ENCODE results near the gene ADCY9. TPM values are rescaled to one million over a fixed set of nuclear protein-coding genes. Genes with fewer than 3 reads are reported as not detected.

The ADCY9 gene
- total RNA-seq, 1 experiment from 2014 or later: 9.8 TPM

DNA sequence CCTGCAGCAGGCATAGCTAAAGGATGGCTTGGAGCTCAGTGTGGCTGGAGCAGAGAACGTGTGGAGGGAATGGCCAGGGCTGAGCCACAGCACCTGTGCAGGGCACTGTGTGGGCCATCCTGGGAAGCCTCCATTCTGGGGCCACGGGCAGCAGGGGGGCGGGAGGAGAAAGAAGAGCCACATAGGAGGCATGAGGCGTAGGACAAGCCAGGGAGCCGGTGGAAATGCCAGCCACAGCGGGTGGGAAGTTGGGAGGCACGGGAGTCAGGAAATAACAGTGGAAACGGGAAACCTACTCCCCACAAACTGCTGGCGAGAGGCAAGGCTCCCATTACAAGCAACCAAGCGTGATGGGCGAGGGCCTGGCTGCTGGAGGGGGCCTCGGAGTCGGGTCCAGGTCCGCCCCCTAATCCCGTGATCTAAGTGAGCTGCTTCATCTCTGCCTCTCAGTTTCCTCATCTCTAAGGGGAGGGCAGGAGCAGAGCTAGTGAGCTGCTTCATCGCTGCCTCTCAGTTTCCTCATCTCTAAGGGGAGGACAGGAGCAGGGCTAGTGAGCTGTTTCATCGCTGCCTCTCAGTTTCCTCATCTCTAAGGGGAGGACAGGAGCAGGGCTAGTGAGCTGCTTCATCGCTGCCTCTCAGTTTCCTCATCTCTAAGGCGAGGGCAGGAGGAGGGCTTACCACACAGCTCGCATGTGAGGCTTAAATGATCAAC lies 104.9 kb downstream of the ADCY9 start:
- no TSS peak for BruUV-seq (replicated peaks)
- Histone ChIP-seq H3K36me3 (ENCODE audit: control insufficient read depth in 1 of 2, insufficient read depth in 2 of 2, low read length in 2 of 2) (no peaks in the 10 kb centered on the region), H2AFZ (ENCODE audit: low read depth, low read length, poor library complexity, severe bottlenecking) (no peak overlapping the region), H3K9me2 (ENCODE audit: insufficient read depth) (no peaks in the 10 kb centered on the region), H3K9ac (ENCODE audit: low read length) (no peak overlapping the region), H3K4me3 (replicated peaks in 1 of 2; ENCODE audit: low read depth in 1 of 2, low read length in 2 of 2) (no peak overlapping the region), H3K79me2 (ENCODE audit: insufficient read depth, low read length) (no peaks in the 10 kb centered on the region), H3K9me3 (ENCODE audit: control insufficient read depth in 1 of 2, insufficient read depth in 1 of 2, low read depth in 1 of 2, low read length in 2 of 2) (no peaks in the 10 kb centered on the region), H4K20me1 (ENCODE audit: insufficient read depth) (no peaks in the 10 kb centered on the region), H3K4me1 (ENCODE audit: control insufficient read depth in 1 of 2, insufficient read depth in 2 of 2, low read length in 2 of 2) (peaks cover 11 to 18% of the 10 kb centered on the region in 2 experiments), H3K27ac (ENCODE audit: low read depth, low read length) (no peak overlapping the region), H3K4me2 (ENCODE audit: low read length) (no peak overlapping the region), H3K27me3 (ENCODE audit: insufficient read depth, low read length) (no peaks in the 10 kb centered on the region)
- POLR2A ChIA-PET: no interaction called here
- CTCF ChIA-PET: no interaction called here
- ATAC-seq: no peak
- TF ChIP-seq ZNF274 (IDR thresholded peaks at IDR 0.05; ENCODE audit: low read depth, low read length) (no peak), POLR2A (IDR thresholded peaks at IDR 0.05; ENCODE audit: borderline replicate concordance, extremely low read depth, insufficient read depth, insufficient read length) (no peak), EZH2 (IDR thresholded peaks at IDR 0.05) (no peak), JUND (IDR thresholded peaks at IDR 0.05) (no peak), TCF7L2 (IDR thresholded peaks at IDR 0.05; ENCODE audit: borderline replicate concordance, extremely low read depth, insufficient read depth, insufficient read length) (no peak), FOSL1 (IDR thresholded peaks at IDR 0.05; ENCODE audit: low read depth) (no peak), YY1 (IDR thresholded peaks at IDR 0.05; ENCODE audit: extremely low read depth, insufficient replicate concordance, low read depth, low read length) (no peak), CEBPB (IDR thresholded peaks at IDR 0.05; ENCODE audit: low read depth) (no peak), EZH2phosphoT487 (IDR thresholded peaks at IDR 0.05; ENCODE audit: borderline replicate concordance) (no peak), SIN3A (IDR thresholded peaks at IDR 0.05; ENCODE audit: low read depth) (no peak), ELF1 (IDR thresholded peaks at IDR 0.05; ENCODE audit: borderline replicate concordance, low read depth) (no peak), SRF (IDR thresholded peaks at IDR 0.05; ENCODE audit: low read depth) (no peak), SP1 (IDR thresholded peaks at IDR 0.05; ENCODE audit: low read depth) (no peak), CBX3 (IDR thresholded peaks at IDR 0.05; ENCODE audit: low read depth) (no peak), POLR2AphosphoS5 (IDR thresholded peaks at IDR 0.05; ENCODE audit: low read depth, low read length) (no peak), RAD21 (IDR thresholded peaks at IDR 0.05; ENCODE audit: low read depth) (no peak)
- TF ChIP-seq, protein P1, sequence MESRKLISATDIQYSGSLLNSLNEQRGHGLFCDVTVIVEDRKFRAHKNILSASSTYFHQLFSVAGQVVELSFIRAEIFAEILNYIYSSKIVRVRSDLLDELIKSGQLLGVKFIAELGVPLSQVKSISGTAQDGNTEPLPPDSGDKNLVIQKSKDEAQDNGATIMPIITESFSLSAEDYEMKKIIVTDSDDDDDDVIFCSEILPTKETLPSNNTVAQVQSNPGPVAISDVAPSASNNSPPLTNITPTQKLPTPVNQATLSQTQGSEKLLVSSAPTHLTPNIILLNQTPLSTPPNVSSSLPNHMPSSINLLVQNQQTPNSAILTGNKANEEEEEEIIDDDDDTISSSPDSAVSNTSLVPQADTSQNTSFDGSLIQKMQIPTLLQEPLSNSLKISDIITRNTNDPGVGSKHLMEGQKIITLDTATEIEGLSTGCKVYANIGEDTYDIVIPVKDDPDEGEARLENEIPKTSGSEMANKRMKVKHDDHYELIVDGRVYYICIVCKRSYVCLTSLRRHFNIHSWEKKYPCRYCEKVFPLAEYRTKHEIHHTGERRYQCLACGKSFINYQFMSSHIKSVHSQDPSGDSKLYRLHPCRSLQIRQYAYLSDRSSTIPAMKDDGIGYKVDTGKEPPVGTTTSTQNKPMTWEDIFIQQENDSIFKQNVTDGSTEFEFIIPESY (IDR thresholded peaks at IDR 0.05; ENCODE audit: extremely low read depth, insufficient replicate concordance, low read length): no peak
- TF ChIP-seq, protein P2, sequence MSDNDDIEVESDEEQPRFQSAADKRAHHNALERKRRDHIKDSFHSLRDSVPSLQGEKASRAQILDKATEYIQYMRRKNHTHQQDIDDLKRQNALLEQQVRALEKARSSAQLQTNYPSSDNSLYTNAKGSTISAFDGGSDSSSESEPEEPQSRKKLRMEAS (IDR thresholded peaks at IDR 0.05): no peak
- TF ChIP-seq, protein P3, sequence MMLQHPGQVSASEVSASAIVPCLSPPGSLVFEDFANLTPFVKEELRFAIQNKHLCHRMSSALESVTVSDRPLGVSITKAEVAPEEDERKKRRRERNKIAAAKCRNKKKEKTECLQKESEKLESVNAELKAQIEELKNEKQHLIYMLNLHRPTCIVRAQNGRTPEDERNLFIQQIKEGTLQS (IDR thresholded peaks at IDR 0.05): no peak
- RAD21 ChIA-PET (ENCODE audit: low non-redundant PET in 1 of 2, low total read pairs in 2 of 2, uncharacterized antibody in 2 of 2, unreplicated experiment in 2 of 2): no interaction called here
- no peak for DNase-seq (ENCODE audit: low read depth, low spot score)
- intact Hi-C loops (cut with micrococcal nuclease): no loop called here

All from HCT116 (cell line).